HG03521 (cell line): ENCODE results near the gene CDR2.

ENCODE experiments used
- ATAC-seq: cut with Tn5 transposase; IDR thresholded peaks from one replicate; pipeline ENCODE4 v1.9.1; 2021; ENCODE audit warnings: mild to moderate bottlenecking, moderate library complexity; ENCODE audit not compliant: unreplicated experiment

CDR2 gene

DNA sequence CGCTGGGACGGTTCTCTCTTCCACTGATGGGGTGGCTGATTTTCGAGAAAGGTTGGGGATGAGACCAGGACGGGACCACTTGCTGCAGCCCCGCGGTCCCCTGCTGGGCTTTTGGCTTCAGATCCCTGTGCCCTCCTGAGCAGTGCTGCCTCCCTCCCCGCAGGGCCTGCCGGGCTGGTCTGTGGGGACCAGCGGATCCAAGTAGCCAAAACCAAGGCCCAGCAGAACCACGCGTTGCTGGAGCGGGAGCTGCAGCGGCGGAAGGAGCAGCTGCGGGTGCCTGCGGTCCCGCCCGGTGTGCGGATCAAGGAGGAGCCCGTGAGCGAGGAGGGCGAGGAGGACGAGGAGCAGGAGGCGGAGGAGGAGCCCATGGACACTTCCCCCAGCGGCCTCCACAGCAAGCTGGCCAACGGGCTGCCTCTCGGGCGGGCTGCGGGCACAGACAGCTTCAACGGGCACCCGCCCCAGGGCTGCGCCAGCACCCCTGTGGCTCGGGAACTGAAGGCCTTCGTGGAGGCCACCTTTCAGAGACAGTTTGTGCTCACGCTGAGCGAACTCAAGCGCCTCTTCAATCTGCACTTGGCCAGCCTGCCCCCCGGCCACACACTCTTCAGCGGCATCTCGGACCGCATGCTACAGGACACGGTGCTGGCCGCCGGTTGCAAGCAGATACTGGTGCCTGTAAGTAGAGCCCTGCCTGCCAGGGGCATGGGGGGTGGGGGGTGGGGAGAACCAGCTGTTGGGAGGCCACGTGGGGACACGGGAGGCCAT, 48.6 kb downstream of the CDR2 start:
- no peak for ATAC-seq

- ATAC-seq = no peak
Observed at GRCh38 chr16:22324787-22325597, 49.4 kb downstream of the CDR2 start.

DNA sequence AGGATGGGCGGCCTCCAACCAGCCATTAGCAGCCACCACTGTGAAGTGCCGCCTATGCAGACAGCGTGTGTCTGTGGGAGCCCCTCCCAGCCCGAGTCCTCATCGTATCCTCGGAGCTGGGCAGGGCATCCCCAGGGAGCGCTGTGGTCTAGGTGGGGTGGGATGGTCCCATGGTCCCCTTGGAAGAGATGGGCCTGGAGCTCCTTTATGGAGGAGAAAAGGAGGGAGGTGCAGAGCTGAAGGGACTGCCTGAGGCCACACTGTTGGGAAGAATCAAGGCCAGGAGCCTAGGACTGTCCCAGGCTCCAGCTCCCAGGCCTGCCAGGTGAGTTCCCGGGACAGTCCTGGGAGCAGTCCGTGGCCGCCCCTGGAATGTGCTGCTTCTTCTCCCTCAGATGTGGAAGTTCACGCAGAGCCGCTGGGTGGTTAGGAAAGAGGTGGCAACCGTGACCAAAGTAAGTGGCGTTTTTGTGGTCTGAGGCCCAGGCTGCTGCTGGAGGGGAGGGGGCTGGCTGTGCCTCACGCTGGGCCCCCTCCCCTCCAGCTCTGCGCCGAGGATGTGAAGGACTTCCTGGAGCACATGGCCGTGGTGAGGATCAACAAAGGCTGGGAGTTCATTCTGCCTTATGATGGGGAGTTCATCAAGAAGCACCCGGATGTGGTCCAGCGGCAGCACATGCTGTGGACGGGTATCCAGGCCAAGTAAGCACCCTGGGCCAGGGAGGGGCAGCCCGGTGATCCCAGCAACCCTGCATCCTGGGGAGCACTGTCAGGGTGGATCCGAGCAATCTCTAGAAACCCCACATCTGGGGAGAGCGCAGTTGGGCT, 50.2 kb downstream of the CDR2 start:
- no peak for ATAC-seq

DNA sequence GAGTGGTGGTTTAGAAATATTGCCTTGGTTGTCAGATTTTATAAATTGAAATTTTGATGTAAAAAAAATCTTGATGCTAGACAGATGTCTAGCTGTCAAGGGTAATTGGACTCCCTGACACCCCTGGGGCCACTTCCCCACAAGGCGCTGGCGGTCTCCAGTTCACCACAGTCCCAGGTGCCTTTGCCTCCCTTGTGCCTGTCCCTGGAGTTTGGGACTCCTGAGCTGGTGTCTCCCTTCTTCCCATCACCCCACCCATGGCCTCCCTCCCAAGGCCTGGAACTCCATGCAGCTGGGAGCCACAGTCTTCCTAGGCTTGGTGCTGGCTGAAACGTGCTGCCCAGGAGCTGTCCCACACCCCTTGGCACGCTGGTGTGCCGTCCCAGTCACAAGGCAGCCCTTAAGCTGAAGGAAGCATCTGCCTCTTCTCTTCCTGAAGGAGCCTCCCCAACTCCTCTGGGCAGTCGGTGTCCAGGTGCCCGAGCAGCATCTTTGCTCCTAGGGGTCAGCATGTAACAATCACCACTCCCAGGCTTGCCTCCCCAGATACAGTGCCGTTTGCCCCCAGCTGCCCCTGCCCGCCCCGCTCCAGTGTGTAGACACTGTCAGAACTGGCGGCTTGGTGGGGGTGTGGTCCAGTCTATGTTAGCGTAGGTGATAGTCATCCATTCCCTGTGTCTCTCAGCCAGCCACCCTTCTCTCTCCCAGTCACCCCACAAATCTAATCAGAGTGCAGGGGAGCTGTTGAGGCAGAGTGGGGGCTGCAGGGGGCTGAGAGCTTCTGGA, 51.1 kb downstream of the CDR2 start:
- no peak for ATAC-seq

DNA sequence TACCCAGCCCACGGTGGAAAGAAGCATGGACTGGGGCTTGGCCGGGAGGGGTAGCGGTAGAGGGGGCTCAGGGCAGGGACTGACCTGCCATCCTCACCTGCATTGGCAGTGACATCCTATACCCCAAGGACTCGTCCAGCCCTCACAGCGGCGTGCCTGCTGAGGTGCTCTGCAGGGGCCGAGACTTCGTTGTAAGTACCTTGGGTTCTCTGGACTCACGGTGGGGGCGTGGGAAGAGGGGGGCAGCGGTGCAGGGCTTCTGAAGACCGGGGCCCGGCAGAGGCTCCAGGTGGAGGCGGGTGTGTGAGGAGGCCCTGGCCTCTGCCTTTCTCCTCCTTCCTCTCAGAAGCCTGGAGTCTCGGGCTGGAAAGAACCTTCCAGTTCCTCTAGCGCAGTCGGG, 51.7 kb downstream of the CDR2 start:
- no peak for ATAC-seq

DNA sequence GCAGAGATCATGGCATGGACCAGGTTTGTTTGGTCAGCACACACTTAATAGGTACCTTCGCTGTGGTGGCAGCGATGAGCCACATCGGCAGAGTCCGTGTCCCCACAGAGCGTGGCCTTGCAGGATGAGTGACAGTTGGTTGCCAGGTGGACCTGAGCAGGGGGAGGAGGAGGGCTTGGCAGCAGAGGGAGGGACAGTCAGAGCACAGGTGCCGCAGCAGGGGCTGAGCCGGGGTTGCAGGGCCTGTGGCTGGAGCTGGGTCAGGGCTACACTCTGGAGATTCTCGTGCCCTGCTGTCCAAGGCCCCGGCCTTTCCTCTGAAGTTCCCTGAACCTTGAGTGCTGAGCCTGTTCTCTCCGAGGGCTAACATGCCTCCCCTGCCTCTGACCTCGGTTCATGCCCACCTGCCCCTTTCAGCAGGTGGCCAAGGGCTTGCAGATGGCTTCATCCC, 52.4 kb downstream of the CDR2 start:
- no peak for ATAC-seq

GRCh38 chr16:22321340-22322001, 52.9 kb downstream of the CDR2 start:
- ATAC-seq = no peak

DNA sequence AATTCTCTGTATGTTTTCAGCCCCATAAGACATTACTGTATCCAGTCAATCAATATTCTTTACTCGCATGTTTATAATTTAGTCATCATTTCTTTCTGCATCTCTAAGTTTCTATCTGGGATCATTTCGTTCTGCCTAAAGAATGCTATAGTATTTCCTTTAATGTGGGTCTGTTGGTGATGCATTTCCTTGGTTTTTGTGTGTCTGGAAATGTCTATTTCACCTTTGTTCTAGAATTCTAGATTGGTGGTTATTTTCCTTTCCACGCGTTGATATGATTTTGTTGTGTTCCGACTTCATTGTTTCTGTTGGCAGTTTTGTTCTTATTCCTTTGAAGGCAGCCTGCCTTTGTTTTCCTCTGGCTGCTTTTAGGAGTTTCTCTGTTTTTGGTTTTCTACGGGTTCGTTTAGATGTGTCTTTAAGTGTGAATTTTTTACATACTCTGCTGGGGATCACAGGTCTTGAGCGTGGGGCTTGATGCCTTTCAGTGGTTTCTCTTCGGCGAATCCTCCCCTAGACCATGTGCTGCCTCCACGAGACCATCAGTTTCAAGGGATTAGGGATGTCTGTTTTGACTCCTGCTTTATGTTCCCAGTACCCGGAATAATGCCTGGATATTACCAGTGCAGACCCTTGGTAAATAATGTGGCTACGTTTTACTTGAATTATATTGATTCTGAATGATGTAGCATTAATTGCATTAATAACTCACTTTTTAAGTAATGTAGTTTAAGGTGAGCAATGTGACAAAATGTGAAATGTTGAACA, 53.7 kb downstream of the CDR2 start:
- no peak for ATAC-seq

- ATAC-seq = no peak
Observed at GRCh38 chr16:22318690-22319358, 55.6 kb downstream of the CDR2 start.

DNA sequence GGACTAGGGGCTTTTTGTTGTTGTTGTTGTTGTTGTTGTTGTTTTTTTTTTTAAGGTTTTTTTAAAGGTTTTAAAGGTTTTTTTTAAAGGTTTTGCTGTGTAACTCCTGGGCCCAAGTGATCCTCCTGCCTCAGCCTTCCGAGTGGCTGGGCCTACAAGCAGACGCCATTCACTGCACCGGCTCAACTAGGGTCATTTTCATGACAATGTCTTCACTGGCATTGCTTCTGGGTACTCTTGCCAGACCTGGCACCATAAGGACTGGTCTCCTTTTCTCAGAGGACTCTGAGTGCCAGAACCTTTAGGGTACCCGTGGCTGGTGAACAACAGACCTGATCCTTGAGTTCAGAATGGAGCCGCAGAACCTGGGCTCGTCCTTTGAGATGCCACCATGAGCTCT, 56.8 kb downstream of the CDR2 start:
- no peak for ATAC-seq

GRCh38 chr16:22317001-22317530, 57.4 kb downstream of the CDR2 start:
- ATAC-seq = no peak

DNA sequence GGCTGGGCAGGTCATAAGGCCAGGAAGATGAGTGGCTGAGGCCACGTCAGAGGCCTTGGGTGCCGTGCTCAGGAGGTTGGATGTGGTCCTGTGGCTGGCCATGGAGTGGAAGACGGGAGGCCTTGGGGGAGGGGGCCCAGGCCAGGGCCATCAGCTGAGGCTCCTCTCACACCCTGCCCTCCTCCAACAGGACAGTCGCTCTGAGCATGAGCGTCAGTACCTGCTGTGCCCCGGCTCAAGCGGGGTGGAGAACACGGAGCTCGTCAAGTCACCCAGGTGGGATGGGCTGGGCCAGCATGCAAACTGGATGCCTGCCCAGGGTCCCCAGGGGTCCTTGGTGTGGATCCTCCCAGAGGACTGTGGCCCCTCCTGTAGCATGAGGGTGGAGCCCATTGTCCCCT, 58.0 kb downstream of the CDR2 start:
- ATAC-seq = no peak

- ATAC-seq = no peak
Observed at GRCh38 chr16:22315979-22316378, 58.4 kb downstream of the CDR2 start.

GRCh38 chr16:22314661-22315626, 59.5 kb downstream of the CDR2 start:
- no peak for ATAC-seq

DNA sequence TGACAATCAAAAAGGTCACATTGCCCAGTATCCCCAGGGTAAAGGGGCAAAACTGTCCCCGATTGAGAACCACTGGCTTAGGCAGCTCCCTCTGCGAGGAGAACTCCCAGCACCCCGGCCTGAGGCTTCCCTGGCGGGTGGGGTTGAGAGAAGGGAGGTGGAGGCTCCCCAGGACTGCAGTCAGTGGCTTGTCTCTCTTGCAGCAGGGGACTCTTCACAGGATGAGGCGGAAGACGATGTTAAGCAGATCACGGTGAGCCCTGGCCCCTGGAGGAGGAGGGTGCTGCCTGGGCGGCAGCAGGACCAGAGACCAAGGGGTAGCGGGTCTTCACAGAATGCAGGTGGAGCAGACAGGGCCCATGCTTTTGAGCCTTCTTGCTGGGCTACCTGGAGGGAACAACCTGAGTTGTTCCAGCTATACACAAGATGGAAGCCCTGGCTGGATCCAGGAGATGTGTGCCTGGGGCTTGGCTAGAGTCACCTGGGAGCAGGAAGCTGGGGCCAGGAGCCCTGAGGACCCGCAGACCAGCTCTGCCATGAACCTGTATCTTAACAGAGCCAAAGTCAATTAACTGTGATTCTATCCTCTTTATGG, 60.4 kb downstream of the CDR2 start:
- ATAC-seq = no peak

DNA sequence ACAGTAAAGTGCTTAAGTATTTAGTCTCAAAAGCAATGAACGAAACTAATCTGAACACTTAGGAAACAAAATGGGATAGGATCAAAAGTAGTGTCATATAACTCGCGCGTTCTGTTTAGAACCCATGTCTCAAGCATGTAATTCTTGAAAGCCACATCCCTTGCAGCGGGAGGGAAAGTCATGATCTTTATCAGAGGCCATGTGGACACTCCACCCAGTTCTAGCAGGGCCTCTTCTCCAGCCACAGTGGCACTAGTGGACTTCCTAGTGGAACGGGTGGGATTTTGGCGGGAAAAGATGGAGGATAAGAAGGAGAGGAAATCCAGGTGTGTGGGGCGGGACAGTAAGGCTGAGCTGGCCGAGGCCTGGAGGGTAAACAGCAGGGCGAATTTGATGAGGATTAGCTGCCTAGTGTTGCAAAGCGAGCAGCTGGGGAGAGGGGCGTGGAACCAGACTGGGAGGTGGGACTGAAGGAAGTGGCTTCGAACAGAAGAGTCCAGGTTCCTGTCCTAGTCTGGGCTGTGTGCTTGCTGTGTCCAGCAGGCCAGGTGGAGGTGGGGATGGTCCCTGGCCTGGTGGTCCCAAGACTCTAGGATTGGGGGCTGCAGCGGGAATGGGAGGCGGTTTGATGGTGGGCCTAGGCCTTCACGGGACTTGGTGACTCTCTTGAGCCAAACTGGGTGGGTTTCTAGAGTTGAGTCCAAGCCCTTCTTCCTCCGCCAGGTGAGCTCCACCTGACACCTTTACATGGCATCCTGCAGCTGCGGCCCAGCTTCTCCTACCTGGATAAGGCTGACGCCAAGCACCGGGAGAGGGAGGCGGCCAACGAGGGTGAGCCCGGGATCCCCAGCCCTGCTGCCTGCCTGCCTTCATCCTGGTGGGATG, 61.3 kb downstream of the CDR2 start:
- ATAC-seq = no peak
